Prostate gland (tissue), 2 donors: Measurements from ENCODE around the gene MED12L.

Experiments used
- CTCF ChIP-seq, 4 experiments: fragments of 200-600 bp in 2 of 4; fragments of 450-650 bp in 2 of 4; sonication (generic) in 2 of 4; IDR thresholded peaks; 1 replicate in 3 of 4; 2 replicates in 1 of 4; pipeline ENCODE4 v1.5.1; 2016 to 2019; ENCODE audit warnings: antibody characterized with exemption in 4 of 4, mild to moderate bottlenecking in 2 of 4, moderate library complexity in 2 of 4
- POLR2A ChIP-seq: fragments of 450-650 bp; IDR thresholded peaks from one replicate; pipeline ENCODE4 v1.6.1; 2016; ENCODE audit warnings: antibody characterized with exemption, mild to moderate bottlenecking

- TF ChIP-seq POLR2A (no peak), CTCF (IDR thresholded peaks at IDR 0.05) (no peak)
These were observed 233.5 kb downstream of the MED12L start for GRCh38 chr3:151318991-151319390.
